ENCODE results near the gene NKD1. TPM values are rescaled to one million over a fixed set of nuclear protein-coding genes. Genes with fewer than 3 reads are reported as not detected.
A peak's percentile ranks its signal among the peaks of the same experiment; 100 is the strongest.

The NKD1 gene
- total and polyA plus RNA-seq, 3 experiments from 2014 or later, result 0.45 to 1.5 (median 1.2) TPM

DNA sequence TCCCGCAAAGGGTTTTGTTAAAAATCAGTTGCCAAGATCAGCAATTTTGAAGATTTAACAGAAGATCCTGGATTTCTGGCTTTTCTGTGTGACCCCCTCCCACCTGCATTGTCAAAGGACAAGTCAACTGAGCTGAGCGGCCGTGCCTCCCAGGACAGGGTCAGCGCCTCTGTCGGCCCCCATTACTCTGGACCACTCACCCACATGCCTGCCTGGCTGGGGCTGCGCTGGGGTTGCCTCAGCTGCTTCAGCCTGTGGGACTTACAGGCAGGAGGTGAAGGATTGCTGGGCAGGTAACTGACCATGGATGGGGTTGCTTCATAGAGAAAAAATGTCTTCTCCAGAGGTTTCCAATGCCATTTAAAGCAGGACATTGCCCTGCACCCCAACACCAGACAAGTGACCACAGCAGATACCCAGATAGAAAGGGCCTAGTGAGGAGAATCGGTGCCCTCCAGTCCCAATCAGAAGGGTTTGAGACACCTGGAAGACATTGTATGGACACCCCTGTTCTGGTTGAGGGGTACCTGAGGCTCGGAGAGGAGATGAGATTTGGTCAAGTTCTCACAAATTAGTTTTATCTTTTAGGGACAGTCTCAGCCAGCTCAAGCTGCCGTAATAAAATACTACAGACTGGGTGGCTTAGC, 80.1 kb downstream of the NKD1 start:
- Histone ChIP-seq H3K27ac (ENCODE audit: low read depth, low read length) (no peak overlapping the region), H3K4me1 (ENCODE audit: insufficient read depth, low read length) (peaks cover 33% of the 10 kb centered on the region), H3K4me3 (ENCODE audit: low read length) (no peak overlapping the region), H3K9me3 (ENCODE audit: low read length) (no peaks in the 10 kb centered on the region), H3K27me3 (ENCODE audit: insufficient read depth, low read length, poor library complexity, severe bottlenecking) (no peaks in the 10 kb centered on the region), H3K36me3 (ENCODE audit: insufficient read depth, low read length) (no peaks in the 10 kb centered on the region)
- Mint-ChIP-seq H3K27me3 (peaks cover 0 to 6% of the 10 kb centered on the region in 2 donors), H3K4me3 (no peak overlapping the region), H3K4me1 (peaks cover 15 to 23% (median 19%) of the 10 kb centered on the region in 3 donors), H3K36me3 (peaks cover 0 to 3% (median 0%) of the 10 kb centered on the region in 3 donors), H3K9me3 (no peaks in the 10 kb centered on the region), H3K27ac (no peak overlapping the region)
- ChIA-PET POLR2A (no interaction called here), CTCF (interaction anchor here (1.1 kb wide), 2 partner anchors 116 to 354 kb away, joined by 3 read pairs; no protein-coding TSS in a partner anchor)
- no peak for DNase-seq

DNA sequence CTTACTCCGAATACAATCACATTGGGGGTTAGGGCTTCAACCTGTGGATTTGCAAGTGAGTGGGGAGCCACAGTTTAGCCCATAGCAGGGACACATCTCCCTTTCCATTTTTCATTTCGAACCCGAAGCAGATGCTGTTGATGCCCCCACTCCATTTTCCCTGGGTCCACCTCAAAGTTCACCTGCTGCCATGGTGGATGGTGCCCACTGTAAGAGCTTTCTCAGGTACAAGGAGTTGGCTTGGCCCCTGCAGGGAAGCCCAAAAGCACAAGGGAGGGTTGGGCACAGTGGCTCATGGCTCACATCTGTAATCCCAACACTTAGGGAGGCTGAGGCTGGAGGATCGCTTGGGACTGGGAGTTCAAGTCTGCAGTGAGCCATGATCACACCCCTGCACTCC, 81.1 kb downstream of the NKD1 start:
- peaks cover 0 to 6% of the 10 kb centered on the region in 2 donors for H3K27me3 Mint-ChIP-seq
- POLR2A ChIA-PET, result interaction anchor here (0.8 kb wide), 1 partner anchor 122 kb away, joined by 3 read pairs; no protein-coding TSS in a partner anchor
- H3K27ac ChIP-seq (ENCODE audit: low read depth, low read length), result no peak overlapping the region
- peaks cover 24% of the 10 kb centered on the region for H3K4me1 ChIP-seq (ENCODE audit: insufficient read depth, low read length)
- H3K27ac Mint-ChIP-seq, result no peak overlapping the region
- peaks cover 15 to 19% (median 18%) of the 10 kb centered on the region in 3 donors for H3K4me1 Mint-ChIP-seq
- H3K36me3 Mint-ChIP-seq, result peaks cover 0 to 4% (median 0%) of the 10 kb centered on the region in 3 donors
- H3K4me3 ChIP-seq (ENCODE audit: low read length), result no peak overlapping the region
- H3K27me3 ChIP-seq (ENCODE audit: insufficient read depth, low read length, poor library complexity, severe bottlenecking), result no peaks in the 10 kb centered on the region
- CTCF ChIA-PET, result no interaction called here
- DNase-seq, result no peak
- no peak overlapping the region for H3K4me3 Mint-ChIP-seq
- no peaks in the 10 kb centered on the region for H3K36me3 ChIP-seq (ENCODE audit: insufficient read depth, low read length)
- H3K9me3 Mint-ChIP-seq, result no peaks in the 10 kb centered on the region
- H3K9me3 ChIP-seq (ENCODE audit: low read length), result no peaks in the 10 kb centered on the region

DNA sequence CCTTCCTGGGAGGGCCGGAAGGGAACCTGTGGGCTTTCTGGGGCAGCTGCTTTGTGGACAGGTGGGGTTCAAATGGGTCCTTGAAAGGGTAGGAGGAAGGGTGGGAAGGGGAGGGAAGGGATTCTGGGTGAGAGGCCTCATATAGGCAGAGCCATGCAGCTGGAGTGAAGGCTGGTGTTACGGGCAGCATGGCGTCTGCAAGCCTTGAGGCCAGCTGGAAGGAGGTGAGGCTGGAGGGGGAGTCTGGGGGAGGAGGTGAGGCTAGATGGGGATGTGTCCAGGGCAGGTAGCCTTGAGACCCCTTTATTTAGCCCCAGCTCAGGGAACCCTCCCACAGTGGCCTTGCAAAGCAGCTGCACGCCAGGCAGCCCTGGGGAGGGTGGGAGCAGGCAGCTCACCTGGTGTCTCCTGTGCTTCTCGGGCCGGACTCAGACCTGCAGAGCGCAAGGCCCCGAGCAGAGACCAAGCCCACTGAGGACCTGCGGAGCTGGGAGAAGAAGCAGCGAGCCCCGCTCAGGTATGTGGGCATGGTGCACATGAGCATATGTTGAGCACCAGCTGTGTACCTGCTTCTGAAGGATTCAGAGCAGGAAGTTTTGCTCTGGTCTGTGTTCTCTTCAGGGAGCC, 82.3 kb downstream of the NKD1 start:
- H3K9me3 ChIP-seq (ENCODE audit: low read length), result no peaks in the 10 kb centered on the region
- H3K27me3 ChIP-seq (ENCODE audit: insufficient read depth, low read length, poor library complexity, severe bottlenecking), result no peaks in the 10 kb centered on the region
- H3K4me3 Mint-ChIP-seq, result no peak overlapping the region
- no peaks in the 10 kb centered on the region for H3K36me3 ChIP-seq (ENCODE audit: insufficient read depth, low read length)
- POLR2A ChIA-PET, result no interaction called here
- H3K27ac ChIP-seq (ENCODE audit: low read depth, low read length), result no peak overlapping the region
- no peaks in the 10 kb centered on the region for H3K9me3 Mint-ChIP-seq
- CTCF ChIA-PET, result no interaction called here
- no peak for DNase-seq
- H3K4me3 ChIP-seq (ENCODE audit: low read length), result no peak overlapping the region
- H3K27ac Mint-ChIP-seq, result peak overlapping the region in 1 of 8 donors; percentile 3
- peaks cover 0 to 6% of the 10 kb centered on the region in 2 donors for H3K27me3 Mint-ChIP-seq
- peaks cover 15 to 19% (median 18%) of the 10 kb centered on the region in 3 donors for H3K4me1 Mint-ChIP-seq
- H3K36me3 Mint-ChIP-seq, result peaks cover 0 to 4% (median 0%) of the 10 kb centered on the region in 3 donors
- peaks cover 24% of the 10 kb centered on the region for H3K4me1 ChIP-seq (ENCODE audit: insufficient read depth, low read length)

DNA sequence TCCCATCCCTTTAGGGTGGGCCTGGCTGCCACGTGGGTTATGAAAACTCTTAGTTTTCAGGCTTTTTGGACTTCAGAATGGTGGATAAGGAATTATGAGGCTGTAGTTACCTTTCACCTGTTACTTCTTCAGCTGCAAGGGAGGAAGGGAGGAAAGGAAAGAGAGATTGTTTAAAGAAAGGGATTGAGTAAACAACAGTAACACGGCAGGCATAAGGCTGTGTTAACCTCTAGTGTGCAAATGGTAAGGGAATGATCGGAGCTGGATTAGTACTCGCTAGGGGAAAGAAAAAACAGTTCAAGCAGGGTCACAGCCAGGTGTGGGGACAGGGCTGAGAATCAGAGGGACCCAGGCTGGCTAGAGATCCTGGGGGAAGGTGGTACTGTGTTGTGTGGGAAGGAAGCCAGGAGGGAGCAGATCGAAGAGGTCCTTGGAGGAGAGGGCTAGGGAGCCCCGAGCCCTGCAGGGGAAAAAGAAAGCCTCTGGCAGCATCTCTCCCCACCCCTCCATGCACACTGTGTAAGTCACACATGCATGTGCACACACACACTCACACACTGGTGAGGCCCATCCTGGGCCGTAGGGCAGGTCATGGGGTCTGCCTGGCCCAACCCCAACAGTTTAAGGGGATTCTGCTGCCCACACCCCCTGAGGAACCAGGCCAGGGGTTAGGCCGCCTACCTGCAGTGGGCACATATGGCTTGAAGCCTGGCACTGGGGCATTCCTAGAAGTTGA, 83.2 kb downstream of the NKD1 start:
- peaks cover 19% of the 10 kb centered on the region for H3K4me1 ChIP-seq (ENCODE audit: insufficient read depth, low read length)
- peaks cover 0 to 5% of the 10 kb centered on the region in 2 donors for H3K27me3 Mint-ChIP-seq
- ChIA-PET POLR2A (no interaction called here), CTCF (no interaction called here)
- H3K27ac Mint-ChIP-seq, result peak overlapping the region in 1 of 8 donors; percentile 66
- peaks cover 0 to 4% (median 0%) of the 10 kb centered on the region in 3 donors for H3K36me3 Mint-ChIP-seq
- H3K4me3 Mint-ChIP-seq, result no peak overlapping the region
- no peaks in the 10 kb centered on the region for H3K9me3 Mint-ChIP-seq
- H3K4me3 ChIP-seq (ENCODE audit: low read length), result no peak overlapping the region
- no peak overlapping the region for H3K27ac ChIP-seq (ENCODE audit: low read depth, low read length)
- peaks cover 14 to 18% (median 15%) of the 10 kb centered on the region in 3 donors for H3K4me1 Mint-ChIP-seq
- H3K9me3 ChIP-seq (ENCODE audit: low read length), result no peaks in the 10 kb centered on the region
- H3K27me3 ChIP-seq (ENCODE audit: insufficient read depth, low read length, poor library complexity, severe bottlenecking), result no peaks in the 10 kb centered on the region
- no peaks in the 10 kb centered on the region for H3K36me3 ChIP-seq (ENCODE audit: insufficient read depth, low read length)
- no peak for DNase-seq

DNA sequence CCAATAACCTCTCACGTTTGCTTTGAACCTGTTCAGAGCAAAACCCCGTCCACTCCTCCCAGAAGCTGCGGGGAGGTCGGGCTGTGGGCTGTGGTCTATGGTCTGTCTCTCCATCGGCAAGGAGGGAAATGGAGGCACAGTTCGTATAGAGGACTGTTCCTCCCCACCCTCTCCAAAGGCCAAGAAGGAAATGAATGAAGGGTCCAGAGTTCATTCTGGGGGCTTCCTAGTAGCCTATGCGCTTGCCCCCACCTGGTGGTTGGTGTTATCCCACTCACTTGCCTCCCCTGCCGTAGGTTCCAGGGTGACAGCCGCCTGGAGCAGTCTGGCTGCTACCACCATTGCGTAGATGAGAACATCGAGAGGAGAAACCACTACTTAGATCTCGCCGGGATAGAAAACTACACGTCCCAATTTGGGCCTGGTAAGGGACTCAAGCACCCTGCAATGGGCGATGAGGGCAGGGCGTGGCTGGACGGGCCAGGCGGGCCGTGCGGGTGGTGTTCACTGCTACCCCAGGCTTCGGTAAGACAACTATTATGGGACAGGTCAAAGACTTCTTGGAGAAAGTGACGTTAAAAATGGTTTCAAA, 83.9 kb downstream of the NKD1 start:
- DNase-seq, result no peak
- peaks cover 0 to 4% (median 0%) of the 10 kb centered on the region in 3 donors for H3K36me3 Mint-ChIP-seq
- no peak overlapping the region for H3K27ac Mint-ChIP-seq
- H3K27me3 Mint-ChIP-seq, result peaks cover 0 to 4% of the 10 kb centered on the region in 2 donors
- CTCF ChIA-PET, result no interaction called here
- Histone ChIP-seq H3K27ac (ENCODE audit: low read depth, low read length) (no peak overlapping the region), H3K36me3 (ENCODE audit: insufficient read depth, low read length) (no peaks in the 10 kb centered on the region), H3K4me3 (ENCODE audit: low read length) (no peak overlapping the region), H3K27me3 (ENCODE audit: insufficient read depth, low read length, poor library complexity, severe bottlenecking) (no peaks in the 10 kb centered on the region), H3K4me1 (ENCODE audit: insufficient read depth, low read length) (peaks cover 12% of the 10 kb centered on the region), H3K9me3 (ENCODE audit: low read length) (no peaks in the 10 kb centered on the region)
- no peaks in the 10 kb centered on the region for H3K9me3 Mint-ChIP-seq
- H3K4me3 Mint-ChIP-seq, result no peak overlapping the region
- peaks cover 7 to 12% (median 10%) of the 10 kb centered on the region in 3 donors for H3K4me1 Mint-ChIP-seq
- POLR2A ChIA-PET, result no interaction called here

DNA sequence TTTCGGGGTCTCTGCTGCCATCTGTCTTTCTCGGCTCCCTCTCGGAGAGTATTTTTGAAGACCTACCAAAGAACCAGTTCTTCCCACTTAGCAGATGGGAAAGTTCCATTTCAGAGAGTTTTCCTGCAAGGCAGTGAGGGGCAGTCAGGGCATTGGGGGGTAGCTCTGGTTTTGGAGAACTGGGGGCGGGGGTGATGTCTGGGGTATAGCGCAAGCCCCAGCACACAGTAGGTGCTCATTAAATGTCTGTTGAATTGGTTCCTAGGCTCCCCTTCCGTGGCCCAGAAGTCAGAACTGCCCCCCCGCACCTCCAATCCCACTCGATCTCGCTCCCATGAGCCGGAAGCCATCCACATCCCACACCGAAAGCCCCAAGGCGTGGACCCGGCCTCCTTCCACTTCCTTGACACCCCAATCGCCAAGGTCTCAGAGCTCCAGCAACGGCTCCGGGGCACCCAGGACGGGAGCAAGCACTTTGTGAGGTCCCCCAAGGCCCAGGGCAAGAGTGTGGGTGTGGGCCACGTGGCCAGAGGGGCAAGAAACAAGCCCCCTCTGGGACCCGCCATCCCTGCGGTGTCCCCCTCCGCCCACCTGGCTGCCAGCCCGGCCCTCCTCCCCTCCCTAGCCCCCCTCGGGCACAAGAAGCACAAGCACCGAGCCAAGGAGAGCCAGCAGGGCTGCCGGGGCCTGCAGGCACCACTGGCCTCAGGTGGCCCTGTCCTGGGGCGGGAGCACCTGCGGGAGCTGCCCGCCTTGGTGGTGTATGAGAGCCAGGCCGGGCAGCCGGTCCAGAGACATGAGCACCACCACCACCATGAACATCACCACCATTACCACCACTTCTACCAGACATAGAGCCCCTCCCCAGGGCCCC, 85.0 kb downstream of the NKD1 start:
- no peak overlapping the region for H3K27ac ChIP-seq (ENCODE audit: low read depth, low read length)
- H3K9me3 ChIP-seq (ENCODE audit: low read length), result no peaks in the 10 kb centered on the region
- DNase-seq, result no peak
- H3K9me3 Mint-ChIP-seq, result no peaks in the 10 kb centered on the region
- no peaks in the 10 kb centered on the region for H3K27me3 ChIP-seq (ENCODE audit: insufficient read depth, low read length, poor library complexity, severe bottlenecking)
- peaks cover 1% of the 10 kb centered on the region for H3K4me1 ChIP-seq (ENCODE audit: insufficient read depth, low read length)
- peaks cover 0 to 5% (median 3%) of the 10 kb centered on the region in 3 donors for H3K4me1 Mint-ChIP-seq
- H3K36me3 ChIP-seq (ENCODE audit: insufficient read depth, low read length), result no peaks in the 10 kb centered on the region
- CTCF ChIA-PET, result no interaction called here
- H3K36me3 Mint-ChIP-seq, result peaks cover 0 to 2% (median 0%) of the 10 kb centered on the region in 3 donors
- no peak overlapping the region for H3K4me3 Mint-ChIP-seq
- no peak overlapping the region for H3K27ac Mint-ChIP-seq
- H3K4me3 ChIP-seq (ENCODE audit: low read length), result no peak overlapping the region
- POLR2A ChIA-PET, result no interaction called here
- H3K27me3 Mint-ChIP-seq, result peaks cover 0 to 2% of the 10 kb centered on the region in 2 donors

DNA sequence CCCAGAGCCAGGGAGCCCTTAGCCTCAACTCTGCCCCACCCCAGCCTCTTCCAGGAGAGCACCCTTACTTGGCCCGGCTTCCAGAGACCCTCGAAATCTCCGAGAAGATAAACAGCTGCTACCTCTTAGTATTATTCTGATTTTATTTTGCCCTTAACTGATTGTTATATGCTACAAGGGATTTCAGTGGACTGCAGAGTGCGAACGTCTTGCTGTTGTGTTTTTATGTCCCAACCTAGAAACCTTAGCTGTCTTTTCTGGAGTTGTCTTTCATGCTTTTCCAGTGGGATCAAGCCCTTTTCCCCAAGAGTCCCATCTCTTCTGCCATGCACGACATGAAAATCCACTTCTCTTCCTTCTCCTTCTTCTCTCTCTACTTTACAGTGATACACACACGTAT, 85.9 kb downstream of the NKD1 start:
- peaks cover 0 to 5% (median 3%) of the 10 kb centered on the region in 3 donors for H3K4me1 Mint-ChIP-seq
- H3K4me3 Mint-ChIP-seq, result no peak overlapping the region
- POLR2A ChIA-PET, result no interaction called here
- peaks cover 0 to 2% of the 10 kb centered on the region in 2 donors for H3K27me3 Mint-ChIP-seq
- no peak overlapping the region for H3K27ac ChIP-seq (ENCODE audit: low read depth, low read length)
- H3K27me3 ChIP-seq (ENCODE audit: insufficient read depth, low read length, poor library complexity, severe bottlenecking), result no peaks in the 10 kb centered on the region
- peaks cover 0 to 2% (median 0%) of the 10 kb centered on the region in 3 donors for H3K36me3 Mint-ChIP-seq
- CTCF ChIA-PET, result no interaction called here
- no peak overlapping the region for H3K4me3 ChIP-seq (ENCODE audit: low read length)
- no peaks in the 10 kb centered on the region for H3K36me3 ChIP-seq (ENCODE audit: insufficient read depth, low read length)
- no peaks in the 10 kb centered on the region for H3K9me3 Mint-ChIP-seq
- no peaks in the 10 kb centered on the region for H3K9me3 ChIP-seq (ENCODE audit: low read length)
- no peak for DNase-seq
- no peaks in the 10 kb centered on the region for H3K4me1 ChIP-seq (ENCODE audit: insufficient read depth, low read length)
- peak overlapping the region in 1 of 8 donors; percentile 58 for H3K27ac Mint-ChIP-seq

Data from CD8-positive, alpha-beta memory T cell (primary cell).